Activated B cell treated with CpG ODN at 0.5 μM for 24 hours (primary cell): ENCODE measurements around the gene C1orf116. TPM values are rescaled to one million over a fixed set of nuclear protein-coding genes. Genes with fewer than 3 reads are reported as not detected.

Experiments
- ATAC-seq: fragments of 200-7000 bp; cut with Tn5 transposase; one replicate; pipeline ENCODE4 v1.10.0; 2021; ENCODE audit warnings: low read depth, mild to moderate bottlenecking, moderate library complexity
- CTCF ChIA-PET: fragments of 350-600 bp; sonication (Branson Sonifier 250); formaldehyde crosslinking; loops from one replicate; lab custom pipeline; 2021; ENCODE audit warnings: antibody characterized with exemption; lab: Charles Lee
- POLR2A ChIA-PET: fragments of 350-600 bp; sonication (Branson Sonifier 250); formaldehyde crosslinking; loops from one replicate; lab custom pipeline; 2021; ENCODE audit warnings: antibody characterized with exemption; lab: Charles Lee
- DNase-seq: peaks from one replicate; pipeline ENCODE4 v3.0.0; 2022
- H3K27ac Mint-ChIP-seq: one replicate; pipeline ENCODE4 v1.8.0; 2020; ENCODE audit warnings: mixed read lengths
- H3K27me3 Mint-ChIP-seq: one replicate; pipeline ENCODE4 v1.8.0; 2021; ENCODE audit warnings: mixed read lengths
- H3K36me3 Mint-ChIP-seq: one replicate; pipeline ENCODE4 v1.8.0; 2021; ENCODE audit warnings: low read depth, mixed read lengths
- H3K4me1 Mint-ChIP-seq: one replicate; pipeline ENCODE4 v1.8.0; 2021; ENCODE audit warnings: mixed read lengths
- H3K4me3 Mint-ChIP-seq: one replicate; pipeline ENCODE4 v1.8.0; 2020; ENCODE audit warnings: mild to moderate bottlenecking, mixed read lengths
- H3K9me3 Mint-ChIP-seq: one replicate; pipeline ENCODE4 v1.8.0; 2020; ENCODE audit warnings: mixed read lengths
- intact Hi-C: fragments of 100-400 bp; cut with micrococcal nuclease; formaldehyde crosslinking; loops from one replicate; pipeline ENCODE4 v1.15.1; 2024
- total RNA-seq: library from RNA; stranded (reverse); gene quantifications from 2 replicates; pipeline ENCODE4 v1.2.3, GENCODE V29; 2022
- TF ChIP-seq, protein P1 (sequence below): fragments of 200-600 bp; IDR thresholded peaks from one replicate; pipeline ENCODE4 v1.8.0; 2022; ENCODE audit warnings: antibody characterized with exemption, mild to moderate bottlenecking

The C1orf116 gene
- total RNA-seq, 1 donor from 2014 or later, result 0.09 TPM

DNA sequence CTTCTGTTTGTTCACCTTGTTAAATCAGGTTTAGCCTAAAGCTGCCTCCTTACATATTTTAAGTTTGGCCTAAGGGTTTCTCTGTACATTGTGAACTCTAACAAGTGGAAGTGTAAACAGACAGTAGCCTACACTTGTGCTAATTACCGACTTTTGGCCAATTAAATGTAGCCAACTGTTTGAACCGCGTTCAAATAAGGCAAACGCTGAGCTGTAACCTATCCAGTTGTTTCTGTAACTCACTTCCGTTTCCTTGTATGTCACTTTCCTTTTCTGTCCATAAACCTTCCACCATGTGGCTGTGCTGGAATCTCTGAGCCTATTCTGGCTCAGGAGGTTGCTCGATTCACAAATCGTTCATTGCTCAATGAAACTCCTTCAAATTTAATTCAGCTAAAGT is 54.3 kb downstream of the C1orf116 start:
- ChIA-PET CTCF (interaction anchor here (0.7 to 6.8 kb wide), 2 partner anchors 314 to 346 kb away, joined by 3 to 125 read pairs; partner anchors contain the start of gene DYRK3), POLR2A (no interaction called here)
- H3K4me1 Mint-ChIP-seq, result no peaks in the 10 kb centered on the region
- H3K27ac Mint-ChIP-seq, result no peak overlapping the region
- ATAC-seq (no peak), DNase-seq (no peak)
- intact Hi-C loops, result no loop called here
- no peaks in the 10 kb centered on the region for H3K9me3 Mint-ChIP-seq
- TF ChIP-seq, protein P1, sequence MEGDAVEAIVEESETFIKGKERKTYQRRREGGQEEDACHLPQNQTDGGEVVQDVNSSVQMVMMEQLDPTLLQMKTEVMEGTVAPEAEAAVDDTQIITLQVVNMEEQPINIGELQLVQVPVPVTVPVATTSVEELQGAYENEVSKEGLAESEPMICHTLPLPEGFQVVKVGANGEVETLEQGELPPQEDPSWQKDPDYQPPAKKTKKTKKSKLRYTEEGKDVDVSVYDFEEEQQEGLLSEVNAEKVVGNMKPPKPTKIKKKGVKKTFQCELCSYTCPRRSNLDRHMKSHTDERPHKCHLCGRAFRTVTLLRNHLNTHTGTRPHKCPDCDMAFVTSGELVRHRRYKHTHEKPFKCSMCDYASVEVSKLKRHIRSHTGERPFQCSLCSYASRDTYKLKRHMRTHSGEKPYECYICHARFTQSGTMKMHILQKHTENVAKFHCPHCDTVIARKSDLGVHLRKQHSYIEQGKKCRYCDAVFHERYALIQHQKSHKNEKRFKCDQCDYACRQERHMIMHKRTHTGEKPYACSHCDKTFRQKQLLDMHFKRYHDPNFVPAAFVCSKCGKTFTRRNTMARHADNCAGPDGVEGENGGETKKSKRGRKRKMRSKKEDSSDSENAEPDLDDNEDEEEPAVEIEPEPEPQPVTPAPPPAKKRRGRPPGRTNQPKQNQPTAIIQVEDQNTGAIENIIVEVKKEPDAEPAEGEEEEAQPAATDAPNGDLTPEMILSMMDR, result no peak
- no peaks in the 10 kb centered on the region for H3K36me3 Mint-ChIP-seq
- peaks cover under 1% of the 10 kb centered on the region for H3K27me3 Mint-ChIP-seq
- H3K4me3 Mint-ChIP-seq, result no peak overlapping the region

DNA sequence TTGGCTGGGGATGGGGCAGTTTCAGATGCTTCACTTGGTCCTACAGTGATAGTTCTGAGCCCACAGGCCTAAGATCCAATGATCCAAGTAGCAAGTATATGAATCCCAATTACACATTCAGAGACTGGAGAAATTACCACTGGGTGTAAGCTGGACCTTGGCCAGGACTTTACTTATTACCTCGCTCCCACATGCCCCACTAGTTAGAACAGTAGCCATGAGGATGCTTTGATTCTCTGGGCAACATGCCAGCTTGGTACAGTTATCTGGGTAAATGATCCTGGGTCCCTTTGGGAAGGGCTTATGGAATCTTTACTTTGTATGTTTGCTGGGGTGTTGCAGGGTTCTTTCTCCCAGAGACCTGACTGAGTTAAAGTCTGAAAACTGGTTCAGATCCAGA is 57.2 kb downstream of the C1orf116 start:
- Mint-ChIP-seq H3K9me3 (no peaks in the 10 kb centered on the region), H3K27ac (no peak overlapping the region), H3K4me3 (no peak overlapping the region), H3K4me1 (peaks cover 3% of the 10 kb centered on the region), H3K36me3 (no peaks in the 10 kb centered on the region), H3K27me3 (peaks cover 2% of the 10 kb centered on the region)
- intact Hi-C loops, result no loop called here
- POLR2A ChIA-PET, result no interaction called here
- DNase-seq, result no peak
- no peak for ATAC-seq
- CTCF ChIA-PET, result no interaction called here
- TF ChIP-seq, protein P1, result no peak

DNA sequence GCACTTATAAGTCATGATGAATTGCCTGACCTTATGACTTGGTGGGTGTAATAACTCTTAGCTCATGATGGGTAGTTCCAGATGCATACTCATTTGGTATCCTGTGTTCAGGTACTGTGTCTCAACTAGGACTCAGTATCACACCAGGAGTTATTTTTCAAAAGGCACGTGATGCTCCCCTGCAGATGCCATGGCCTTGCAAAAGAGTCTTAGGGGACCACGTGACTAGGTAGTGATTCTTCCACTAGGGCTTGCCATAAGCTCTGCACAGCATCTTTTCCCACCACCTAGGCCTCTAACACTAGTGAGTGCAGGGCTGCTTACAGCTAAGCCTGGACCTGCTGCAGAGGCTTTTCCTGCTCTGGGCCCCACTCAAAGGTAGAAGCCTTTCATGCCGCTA is 58.4 kb downstream of the C1orf116 start:
- peaks cover 2% of the 10 kb centered on the region for H3K27me3 Mint-ChIP-seq
- POLR2A ChIA-PET, result no interaction called here
- ATAC-seq, result no peak

DNA sequence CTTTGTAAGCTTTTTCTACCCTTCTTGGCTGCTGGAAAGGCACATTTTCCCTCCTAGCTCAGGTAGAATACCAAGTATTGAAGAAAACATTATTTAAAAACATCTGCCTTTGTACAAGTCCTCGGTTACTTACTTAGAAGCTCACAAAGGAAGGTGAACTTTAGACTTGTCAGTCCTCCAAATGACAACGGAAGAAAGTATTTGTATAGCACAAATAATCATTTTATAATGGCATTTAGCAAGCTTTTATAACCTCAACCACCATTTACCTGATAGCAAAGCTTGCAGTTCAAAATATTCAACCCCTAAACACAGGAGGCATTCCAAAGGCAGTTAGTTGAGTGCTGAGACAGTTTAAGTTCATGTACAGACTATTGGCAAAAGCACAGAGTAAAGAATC is 59.8 kb downstream of the C1orf116 start:
- Mint-ChIP-seq H3K9me3 (no peaks in the 10 kb centered on the region), H3K27me3 (peaks cover 2% of the 10 kb centered on the region), H3K27ac (no peak overlapping the region)

More for the DNA sequence above, 58.4 kb downstream of the C1orf116 start:
- intact Hi-C loops, result no loop called here
- CTCF ChIA-PET, result interaction anchor here (1.1 to 3.4 kb wide), 2 partner anchors 8 to 41 kb away, joined by 3 to 26 read pairs; no protein-coding TSS in a partner anchor
- Mint-ChIP-seq H3K9me3 (no peaks in the 10 kb centered on the region), H3K36me3 (no peaks in the 10 kb centered on the region), H3K4me1 (peaks cover 3% of the 10 kb centered on the region), H3K4me3 (no peak overlapping the region), H3K27ac (no peak overlapping the region)
- TF ChIP-seq, protein P1, result no peak
- no peak for DNase-seq

DNA sequence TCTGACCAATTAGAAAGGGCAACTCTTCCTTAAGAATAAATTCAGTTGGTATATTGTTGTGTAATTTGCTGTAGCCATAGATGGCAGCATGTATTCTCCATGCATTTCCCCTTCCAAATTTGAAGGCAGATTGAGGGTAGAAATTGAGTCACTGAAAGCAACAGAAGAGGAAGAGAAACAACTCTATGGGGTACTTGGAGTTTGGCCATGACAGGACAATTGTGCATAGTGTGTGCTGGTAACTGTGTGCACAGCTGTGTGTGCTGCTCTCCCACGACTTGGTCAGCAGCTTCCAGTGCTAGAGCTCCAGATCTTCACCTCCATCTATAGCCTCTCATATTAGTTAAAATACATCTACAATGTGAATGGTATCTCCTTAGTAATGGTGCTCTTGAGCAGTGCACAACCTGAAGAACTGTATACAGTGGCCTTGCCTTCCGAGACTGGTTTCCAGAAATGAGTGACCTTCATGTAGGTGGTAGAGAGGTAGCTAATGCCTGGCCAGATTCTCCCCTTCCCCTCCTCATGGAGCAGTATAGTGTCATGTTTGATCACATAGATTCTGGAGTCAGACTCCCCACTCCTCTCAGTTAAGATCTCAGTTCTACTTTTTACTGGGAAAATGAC is 61.4 kb downstream of the C1orf116 start:
- ATAC-seq (peak; percentile 18), DNase-seq (no peak)
- CTCF ChIA-PET, result interaction anchor here (0.6 to 3.4 kb wide), 2 partner anchors 11 to 39 kb away, joined by 3 to 26 read pairs; no protein-coding TSS in a partner anchor
- H3K27ac Mint-ChIP-seq, result no peak overlapping the region
- H3K4me1 Mint-ChIP-seq, result peaks cover 20% of the 10 kb centered on the region
- no peaks in the 10 kb centered on the region for H3K36me3 Mint-ChIP-seq
- POLR2A ChIA-PET, result no interaction called here
- H3K9me3 Mint-ChIP-seq, result no peaks in the 10 kb centered on the region
- H3K27me3 Mint-ChIP-seq, result peaks cover 2% of the 10 kb centered on the region
- no peak overlapping the region for H3K4me3 Mint-ChIP-seq
- intact Hi-C loops, result no loop called here
- TF ChIP-seq, protein P1, result no peak

More for the DNA sequence above, 59.8 kb downstream of the C1orf116 start:
- ChIA-PET CTCF (interaction anchor here (3.4 kb wide), 1 partner anchor 10 kb away, joined by 26 read pairs; no protein-coding TSS in a partner anchor), POLR2A (interaction anchor here (0.6 kb wide), 1 partner anchor 53 kb away, joined by 7 read pairs; no protein-coding TSS in a partner anchor)
- DNase-seq (no peak), ATAC-seq (no peak)
- TF ChIP-seq, protein P1, result no peak
- intact Hi-C loops, result no loop called here
- Mint-ChIP-seq H3K4me3 (no peak overlapping the region), H3K36me3 (no peaks in the 10 kb centered on the region), H3K4me1 (peaks cover 10% of the 10 kb centered on the region)
